Fibroblast of skin of left biceps (primary cell): Measurements from ENCODE around the gene TBC1D9B.
A peak's percentile ranks its signal among the peaks of the same experiment; 100 is the strongest.

Experiments used
- DNase-seq, 2 experiments: peaks; one replicate each; pipeline ENCODE4 v3.0.0-alpha.2; 2013; ENCODE audit warnings: low read depth in 2 of 2

TBC1D9B gene

GRCh38 chr5:179820483-179821297 is 87.0 kb downstream of the TBC1D9B start, which contains the start of gene SQSTM1:
Gene SQSTM1 (plus strand): TSS chr5:179820905. CDS start chr5:179820937, 32 bp downstream.
- DNase-seq, result peak in 1 of 2 experiments; percentile 38

GRCh38 chr5:179820127-179820482 is 87.6 kb downstream of the TBC1D9B start:
- no peak for DNase-seq

- DNase-seq, result no peak
These were observed 88.2 kb downstream of the TBC1D9B start for GRCh38 chr5:179819296-179820126.

- peak; percentile 49 to 51 for DNase-seq
These were observed 88.9 kb downstream of the TBC1D9B start for GRCh38 chr5:179818746-179819295.

- DNase-seq, result no peak
These were observed 89.6 kb downstream of the TBC1D9B start for GRCh38 chr5:179817890-179818745.

- DNase-seq, result no peak
These were observed 90.2 kb downstream of the TBC1D9B start for GRCh38 chr5:179817470-179817840.

GRCh38 chr5:179816796-179817469 is 90.8 kb downstream of the TBC1D9B start:
- no peak for DNase-seq

GRCh38 chr5:179816401-179816795 is 91.3 kb downstream of the TBC1D9B start:
- DNase-seq, result no peak

GRCh38 chr5:179815491-179816249 is 92.0 kb downstream of the TBC1D9B start:
- no peak for DNase-seq

- no peak for DNase-seq
These were observed 93.6 kb downstream of the TBC1D9B start for GRCh38 chr5:179814090-179814489.

- no peak for DNase-seq
These were observed 94.6 kb downstream of the TBC1D9B start for GRCh38 chr5:179812997-179813607.

- no peak for DNase-seq
These were observed 95.4 kb downstream of the TBC1D9B start for GRCh38 chr5:179812135-179812825.
